NCI-H526 treated with DMSO at 0.1 percent for 48 hours (cell line): ENCODE data around the gene CD93.

ENCODE experiments used
- DNase-seq: peaks from one replicate; lab custom pipeline; 2025; lab: John Stamatoyannopoulos, UW

The CD93 gene

GRCh38 chr20:23086056-23086566, at the start of gene CD93:
Gene CD93, minus strand, starts transcription at chr20:23086324. Its CDS starts 132 bp downstream, at chr20:23086192.
- no peak for DNase-seq

- DNase-seq: no peak
Measured at GRCh38 chr20:23133560-23133998, 47.5 kb upstream of the CD93 start.

GRCh38 chr20:23132930-23133559, 46.9 kb upstream of the CD93 start:
- no peak for DNase-seq

GRCh38 chr20:23132293-23132929, 46.3 kb upstream of the CD93 start:
- DNase-seq: no peak

GRCh38 chr20:23131766-23132165, 45.6 kb upstream of the CD93 start:
- no peak for DNase-seq

GRCh38 chr20:23130622-23131140, 44.6 kb upstream of the CD93 start:
- no peak for DNase-seq

- no peak for DNase-seq
Measured at GRCh38 chr20:23129891-23130621, 43.9 kb upstream of the CD93 start.

GRCh38 chr20:23129266-23129665, 43.1 kb upstream of the CD93 start:
- DNase-seq: no peak

- no peak for DNase-seq
Measured at GRCh38 chr20:23128461-23129125, 42.5 kb upstream of the CD93 start.

GRCh38 chr20:23127506-23128279, 41.6 kb upstream of the CD93 start:
- no peak for DNase-seq

- DNase-seq: no peak
Measured at GRCh38 chr20:23126281-23127061, 40.3 kb upstream of the CD93 start.

GRCh38 chr20:23125625-23126191, 39.6 kb upstream of the CD93 start:
- DNase-seq: no peak

- no peak for DNase-seq
Measured at GRCh38 chr20:23125159-23125558, 39.0 kb upstream of the CD93 start.

GRCh38 chr20:23123886-23124285, 37.8 kb upstream of the CD93 start:
- no peak for DNase-seq

- no peak for DNase-seq
Measured at GRCh38 chr20:23122796-23123655, 36.9 kb upstream of the CD93 start.

- DNase-seq: no peak
Measured at GRCh38 chr20:23122321-23122720, 36.2 kb upstream of the CD93 start.

- no peak for DNase-seq
Measured at GRCh38 chr20:23121751-23122320, 35.7 kb upstream of the CD93 start.

GRCh38 chr20:23120936-23121750, 35.0 kb upstream of the CD93 start:
- DNase-seq: no peak
